Measurements from ENCODE around the gene LRCH1.

DNA sequence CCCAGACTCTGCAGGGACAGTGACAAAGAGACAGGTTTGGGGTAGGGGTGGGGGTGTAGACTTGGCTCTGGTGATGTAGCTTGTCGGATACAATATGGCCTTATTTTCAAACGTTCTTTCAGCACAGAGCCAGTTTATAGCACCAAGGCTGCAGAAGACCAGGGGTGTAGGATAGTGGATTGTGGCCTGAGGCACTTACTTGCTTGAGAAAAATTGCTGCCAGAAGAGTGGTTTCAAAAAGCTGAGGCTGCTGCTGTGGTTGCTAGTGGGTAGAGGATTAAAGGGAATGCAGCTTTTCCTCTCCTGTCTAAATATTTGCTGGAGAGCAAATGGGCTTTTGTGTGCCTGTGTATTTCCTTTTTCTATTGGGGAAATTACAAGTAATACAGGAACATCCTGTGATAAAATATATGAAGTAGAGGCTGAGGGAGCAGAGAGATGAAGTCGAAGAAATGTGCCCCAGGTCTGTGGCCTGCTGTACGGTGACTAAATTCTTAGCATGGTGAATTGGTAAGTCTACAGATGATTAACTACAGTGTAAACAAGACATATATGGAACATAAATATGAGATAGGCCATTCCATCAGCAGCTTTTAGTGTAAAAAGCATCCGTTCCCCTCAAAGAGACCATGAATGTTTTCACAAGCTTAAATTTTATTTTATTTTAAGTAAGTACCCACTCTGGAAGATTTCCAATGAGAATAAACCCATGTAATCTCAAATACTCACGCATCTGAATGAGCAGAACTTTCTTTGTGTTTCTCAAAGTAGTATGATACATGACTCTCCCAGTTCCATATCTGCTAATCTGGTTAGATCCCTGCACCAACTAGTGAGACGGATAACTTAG lies 112.9 kb downstream of the LRCH1 start:
- TF ChIP-seq, protein P1, sequence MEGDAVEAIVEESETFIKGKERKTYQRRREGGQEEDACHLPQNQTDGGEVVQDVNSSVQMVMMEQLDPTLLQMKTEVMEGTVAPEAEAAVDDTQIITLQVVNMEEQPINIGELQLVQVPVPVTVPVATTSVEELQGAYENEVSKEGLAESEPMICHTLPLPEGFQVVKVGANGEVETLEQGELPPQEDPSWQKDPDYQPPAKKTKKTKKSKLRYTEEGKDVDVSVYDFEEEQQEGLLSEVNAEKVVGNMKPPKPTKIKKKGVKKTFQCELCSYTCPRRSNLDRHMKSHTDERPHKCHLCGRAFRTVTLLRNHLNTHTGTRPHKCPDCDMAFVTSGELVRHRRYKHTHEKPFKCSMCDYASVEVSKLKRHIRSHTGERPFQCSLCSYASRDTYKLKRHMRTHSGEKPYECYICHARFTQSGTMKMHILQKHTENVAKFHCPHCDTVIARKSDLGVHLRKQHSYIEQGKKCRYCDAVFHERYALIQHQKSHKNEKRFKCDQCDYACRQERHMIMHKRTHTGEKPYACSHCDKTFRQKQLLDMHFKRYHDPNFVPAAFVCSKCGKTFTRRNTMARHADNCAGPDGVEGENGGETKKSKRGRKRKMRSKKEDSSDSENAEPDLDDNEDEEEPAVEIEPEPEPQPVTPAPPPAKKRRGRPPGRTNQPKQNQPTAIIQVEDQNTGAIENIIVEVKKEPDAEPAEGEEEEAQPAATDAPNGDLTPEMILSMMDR (conservative IDR thresholded peaks at IDR 0.05 in 1 of 2, IDR thresholded peaks at IDR 0.05 in 1 of 2; ENCODE audit: low read depth in 1 of 2, low read length in 2 of 2) = no peak
- TF ChIP-seq EZH2 (IDR thresholded peaks at IDR 0.05; ENCODE audit: low read length, missing control alignments) = no peak

All from fibroblast of lung (primary cell).